ENCODE results near the gene PARD3B.

The PARD3B gene

GRCh38 chr2:205509655-205510054 is 964.4 kb downstream of the PARD3B start:
- no peak for TF ChIP-seq REST (IDR thresholded peaks at IDR 0.05; ENCODE audit: insufficient replicate concordance, low read depth)
- no peak for TF ChIP-seq SPI1 (IDR thresholded peaks at IDR 0.05; ENCODE audit: borderline replicate concordance, low read depth)
- TF ChIP-seq CTCF (IDR thresholded peaks at IDR 0.05; ENCODE audit: insufficient read depth, low read length): no peak
- no peak for TF ChIP-seq GABPA (IDR thresholded peaks at IDR 0.05; ENCODE audit: low read depth)
- TF ChIP-seq POLR2AphosphoS5 (IDR thresholded peaks at IDR 0.05; ENCODE audit: low read depth): no peak
- DNase-seq (ENCODE audit: low read depth in 1 of 2, low spot score in 1 of 2): no peak

GRCh38 chr2:205510345-205510744 is 965.1 kb downstream of the PARD3B start:
- no peak for DNase-seq (ENCODE audit: low read depth in 1 of 2, low spot score in 1 of 2)
- H3K4me3 ChIP-seq (replicated peaks; ENCODE audit: insufficient read depth, low read length): no peak overlapping the region
- peaks cover 4% of the 10 kb centered on the region for H3K27me3 ChIP-seq (ENCODE audit: insufficient read depth, poor library complexity, severe bottlenecking)
- H3K27ac ChIP-seq (replicated peaks): no peak overlapping the region
- no peak for TF ChIP-seq REST (IDR thresholded peaks at IDR 0.05; ENCODE audit: insufficient replicate concordance, low read depth)
- TF ChIP-seq GABPA (IDR thresholded peaks at IDR 0.05; ENCODE audit: low read depth): no peak
- TF ChIP-seq SPI1 (IDR thresholded peaks at IDR 0.05; ENCODE audit: borderline replicate concordance, low read depth): no peak
- TF ChIP-seq CTCF (IDR thresholded peaks at IDR 0.05; ENCODE audit: insufficient read depth, low read length): no peak
- no peak for TF ChIP-seq POLR2AphosphoS5 (IDR thresholded peaks at IDR 0.05; ENCODE audit: low read depth)

More at GRCh38 chr2:205509655-205510054, 964.4 kb downstream of the PARD3B start:
- Histone ChIP-seq H3K27ac (replicated peaks) (no peak overlapping the region), H3K27me3 (ENCODE audit: insufficient read depth, poor library complexity, severe bottlenecking) (peaks cover 4% of the 10 kb centered on the region), H3K4me3 (replicated peaks; ENCODE audit: insufficient read depth, low read length) (no peak overlapping the region)

GRCh38 chr2:205511221-205511620 is 965.9 kb downstream of the PARD3B start:
- H3K4me3 ChIP-seq (replicated peaks; ENCODE audit: insufficient read depth, low read length): no peak overlapping the region

More at GRCh38 chr2:205511221-205511620, 965.9 kb downstream of the PARD3B start:
- no peak for DNase-seq (ENCODE audit: low read depth in 1 of 2, low spot score in 1 of 2)
- Histone ChIP-seq H3K27me3 (ENCODE audit: insufficient read depth, poor library complexity, severe bottlenecking) (peaks cover 4% of the 10 kb centered on the region), H3K27ac (replicated peaks) (no peak overlapping the region)
- no peak for TF ChIP-seq SPI1 (IDR thresholded peaks at IDR 0.05; ENCODE audit: borderline replicate concordance, low read depth)
- TF ChIP-seq GABPA (IDR thresholded peaks at IDR 0.05; ENCODE audit: low read depth): no peak
- no peak for TF ChIP-seq CTCF (IDR thresholded peaks at IDR 0.05; ENCODE audit: insufficient read depth, low read length)
- no peak for TF ChIP-seq POLR2AphosphoS5 (IDR thresholded peaks at IDR 0.05; ENCODE audit: low read depth)
